GM12874 (cell line): ENCODE measurements around the gene PPP1R27.

ENCODE experiments used
- CTCF ChIP-seq: IDR thresholded peaks from 2 replicates; pipeline ENCODE4 v1.5.1; 2011; ENCODE audit warnings: low read depth, mild to moderate bottlenecking, control low read depth, low read length, moderate library complexity; ENCODE audit not compliant: insufficient read depth

Gene PPP1R27

GRCh38 chr17:81802856-81803643, 31.8 kb downstream of the PPP1R27 start:
- TF ChIP-seq CTCF: no peak

- TF ChIP-seq CTCF: no peak
Measured at GRCh38 chr17:81802048-81802758, 32.6 kb downstream of the PPP1R27 start.

GRCh38 chr17:81801327-81801726, 33.5 kb downstream of the PPP1R27 start:
- no peak for TF ChIP-seq CTCF

- TF ChIP-seq CTCF: no peak
Measured at GRCh38 chr17:81794509-81794908, 40.3 kb downstream of the PPP1R27 start.

GRCh38 chr17:81794074-81794476, 40.8 kb downstream of the PPP1R27 start:
- TF ChIP-seq CTCF: no peak

GRCh38 chr17:81792675-81793615, 41.9 kb downstream of the PPP1R27 start:
- TF ChIP-seq CTCF: no peak
